MM.1S (cell line): Measurements from ENCODE around the gene UBE2E2.

Experiments
- DNase-seq: peaks from one replicate; pipeline ENCODE4 v3.0.0-alpha.2; 2015
- H2AFZ ChIP-seq: fragments of 300-600 bp; sonication (generic); 2 replicates; pipeline ENCODE4 v1.6.0; 2016; ENCODE audit warnings: antibody characterized with exemption, low read length
- H3F3A ChIP-seq: fragments of 300-600 bp; sonication (generic); 2 replicates; pipeline ENCODE4 v1.6.1; 2016; ENCODE audit warnings: mild to moderate bottlenecking, antibody characterized with exemption, low read length, moderate library complexity, mixed read lengths; ENCODE audit not compliant: insufficient read depth
- H3K27ac ChIP-seq: fragments of 300-600 bp; sonication (generic); 2 replicates; pipeline ENCODE4 v1.5.1; 2016; ENCODE audit warnings: mild to moderate bottlenecking, low read length
- H3K27me3 ChIP-seq: fragments of 300-600 bp; sonication (generic); replicated peaks from 2 replicates; pipeline ENCODE4 v1.6.0; 2016; ENCODE audit warnings: low read length; ENCODE audit not compliant: insufficient read depth
- H3K36me3 ChIP-seq: fragments of 300-600 bp; sonication (generic); replicated peaks from 2 replicates; pipeline ENCODE4 v1.6.1; 2016; ENCODE audit warnings: mild to moderate bottlenecking, low read length, mixed read lengths; ENCODE audit not compliant: insufficient read depth
- H3K4me1 ChIP-seq: fragments of 300-600 bp; sonication (generic); 2 replicates; pipeline ENCODE4 v1.6.1; 2016; ENCODE audit warnings: low read length, mixed read lengths
- H3K4me2 ChIP-seq: fragments of 300-600 bp; sonication (generic); 2 replicates; pipeline ENCODE4 v1.6.0; 2016; ENCODE audit warnings: low read depth, low read length
- H3K4me3 ChIP-seq: fragments of 300-600 bp; sonication (generic); 2 replicates; pipeline ENCODE4 v1.5.1; 2016; ENCODE audit warnings: low read length, mixed read lengths
- H3K79me2 ChIP-seq: fragments of 300-600 bp; sonication (generic); 2 replicates; pipeline ENCODE4 v1.6.1; 2016; ENCODE audit warnings: mixed run types, low read length, mixed read lengths
- H3K9ac ChIP-seq: fragments of 300-600 bp; sonication (generic); 2 replicates; pipeline ENCODE4 v1.6.1; 2016; ENCODE audit warnings: low read length, mixed read lengths
- H3K9me2 ChIP-seq: fragments of 300-600 bp; sonication (generic); replicated peaks from 2 replicates; pipeline ENCODE4 v1.6.1; 2016; ENCODE audit warnings: mild to moderate bottlenecking, low read length, mixed read lengths; ENCODE audit not compliant: insufficient read depth
- H3K9me3 ChIP-seq: fragments of 300-600 bp; sonication (generic); replicated peaks from 2 replicates; pipeline ENCODE4 v1.6.1; 2016; ENCODE audit warnings: mild to moderate bottlenecking, low read length, mixed read lengths; ENCODE audit not compliant: insufficient read depth
- H4K20me1 ChIP-seq: fragments of 300-600 bp; sonication (generic); 2 replicates; pipeline ENCODE4 v1.6.1; 2016; ENCODE audit warnings: mild to moderate bottlenecking, low read length, moderate library complexity, mixed read lengths; ENCODE audit not compliant: insufficient read depth
- EZH2 ChIP-seq: fragments of 300-600 bp; sonication (generic); optimal IDR thresholded peaks from 2 replicates; pipeline ENCODE3; 2017; ENCODE audit warnings: low read depth, mild to moderate bottlenecking, antibody characterized with exemption, low read length, mixed read lengths
- EZH2phosphoT487 ChIP-seq: fragments of 300-600 bp; sonication (generic); IDR thresholded peaks from 2 replicates; pipeline ENCODE4 v1.6.1; 2018; ENCODE audit warnings: antibody characterized with exemption, low read length
- TF ChIP-seq, protein P1 (sequence below): fragments of 300-600 bp; sonication (generic); IDR thresholded peaks from 2 replicates; pipeline ENCODE4 v1.5.1; 2016; ENCODE audit warnings: antibody characterized with exemption, low read length, mixed read lengths

UBE2E2 gene

DNA sequence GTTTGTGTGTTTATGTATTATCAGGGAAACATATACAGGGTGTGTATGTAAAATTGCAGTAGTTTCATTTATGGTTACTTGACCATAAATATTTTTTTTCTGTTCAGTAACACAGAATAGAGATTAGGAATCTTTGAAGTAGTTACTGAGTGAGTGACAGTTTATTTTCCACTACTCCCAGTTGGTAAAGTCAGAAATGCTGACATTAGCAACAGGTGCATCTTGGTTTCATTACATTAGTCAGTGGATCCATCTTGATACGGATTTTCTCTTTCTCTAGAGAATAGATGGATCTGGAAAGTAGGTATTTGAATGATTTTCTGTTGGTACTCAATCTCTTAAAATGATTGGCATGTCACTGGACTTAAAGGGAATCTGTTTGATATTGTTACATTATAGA, 6.0 kb downstream of the UBE2E2 start:
- peak; percentile 52 for DNase-seq
- Histone ChIP-seq H3K9me3 (no peaks in the 10 kb centered on the region), H4K20me1 (no peaks in the 10 kb centered on the region), H3K79me2 (peaks cover 92% of the 10 kb centered on the region), H3K27me3 (no peaks in the 10 kb centered on the region), H3K36me3 (no peaks in the 10 kb centered on the region), H3K4me3 (no peak overlapping the region), H3K9me2 (no peaks in the 10 kb centered on the region), H3K4me2 (peak overlapping the region; percentile 6; the same call in 1 of the 2 replicates), H3K9ac (no peak overlapping the region), H3K4me1 (peaks cover 24% of the 10 kb centered on the region), H2AFZ (no peak overlapping the region), H3K27ac (peak overlapping the region; percentile 19; the same call in 1 of the 2 replicates), H3F3A (no peaks in the 10 kb centered on the region)
- TF ChIP-seq, protein P1, sequence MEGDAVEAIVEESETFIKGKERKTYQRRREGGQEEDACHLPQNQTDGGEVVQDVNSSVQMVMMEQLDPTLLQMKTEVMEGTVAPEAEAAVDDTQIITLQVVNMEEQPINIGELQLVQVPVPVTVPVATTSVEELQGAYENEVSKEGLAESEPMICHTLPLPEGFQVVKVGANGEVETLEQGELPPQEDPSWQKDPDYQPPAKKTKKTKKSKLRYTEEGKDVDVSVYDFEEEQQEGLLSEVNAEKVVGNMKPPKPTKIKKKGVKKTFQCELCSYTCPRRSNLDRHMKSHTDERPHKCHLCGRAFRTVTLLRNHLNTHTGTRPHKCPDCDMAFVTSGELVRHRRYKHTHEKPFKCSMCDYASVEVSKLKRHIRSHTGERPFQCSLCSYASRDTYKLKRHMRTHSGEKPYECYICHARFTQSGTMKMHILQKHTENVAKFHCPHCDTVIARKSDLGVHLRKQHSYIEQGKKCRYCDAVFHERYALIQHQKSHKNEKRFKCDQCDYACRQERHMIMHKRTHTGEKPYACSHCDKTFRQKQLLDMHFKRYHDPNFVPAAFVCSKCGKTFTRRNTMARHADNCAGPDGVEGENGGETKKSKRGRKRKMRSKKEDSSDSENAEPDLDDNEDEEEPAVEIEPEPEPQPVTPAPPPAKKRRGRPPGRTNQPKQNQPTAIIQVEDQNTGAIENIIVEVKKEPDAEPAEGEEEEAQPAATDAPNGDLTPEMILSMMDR = no peak
- TF ChIP-seq EZH2phosphoT487 = no peak
- TF ChIP-seq EZH2 = no peak

DNA sequence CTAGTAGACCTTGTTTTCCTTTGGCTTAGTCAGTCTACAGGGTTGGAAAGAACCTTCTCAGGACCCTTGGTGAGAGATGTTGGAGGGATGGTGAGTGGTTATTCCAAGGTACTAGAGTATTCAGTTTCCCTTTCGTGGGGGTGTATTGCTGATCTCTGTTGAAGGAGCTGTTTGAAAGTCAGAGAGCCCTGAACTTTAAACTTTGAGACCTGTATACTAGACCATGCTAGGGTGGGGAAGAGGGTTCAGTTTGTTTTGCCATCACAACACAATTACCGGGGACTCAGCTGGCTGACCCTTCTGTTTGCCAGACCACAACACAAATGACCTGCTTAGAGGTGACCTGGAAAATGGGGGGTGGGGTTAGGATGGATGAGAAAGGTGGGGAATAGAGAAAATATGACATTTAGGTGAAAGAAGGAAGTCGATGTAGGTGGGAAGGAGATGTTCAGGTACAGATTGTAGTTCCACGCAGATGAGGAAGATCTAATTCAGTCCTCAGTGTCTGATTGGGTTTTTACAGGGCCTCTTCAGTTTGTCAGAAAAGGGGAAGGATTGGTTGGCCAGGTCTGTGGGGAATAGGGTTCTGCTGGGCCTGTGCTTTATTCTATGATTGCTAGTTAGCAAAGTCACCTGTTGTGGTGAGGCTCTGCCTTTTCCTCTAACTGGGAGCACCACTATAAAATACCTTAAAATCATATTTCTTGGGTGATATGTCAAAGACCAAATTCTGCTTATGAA, 6.8 kb downstream of the UBE2E2 start:
- Histone ChIP-seq H3K4me2 (no peak overlapping the region), H3K4me1 (peaks cover 18% of the 10 kb centered on the region)

DNA sequence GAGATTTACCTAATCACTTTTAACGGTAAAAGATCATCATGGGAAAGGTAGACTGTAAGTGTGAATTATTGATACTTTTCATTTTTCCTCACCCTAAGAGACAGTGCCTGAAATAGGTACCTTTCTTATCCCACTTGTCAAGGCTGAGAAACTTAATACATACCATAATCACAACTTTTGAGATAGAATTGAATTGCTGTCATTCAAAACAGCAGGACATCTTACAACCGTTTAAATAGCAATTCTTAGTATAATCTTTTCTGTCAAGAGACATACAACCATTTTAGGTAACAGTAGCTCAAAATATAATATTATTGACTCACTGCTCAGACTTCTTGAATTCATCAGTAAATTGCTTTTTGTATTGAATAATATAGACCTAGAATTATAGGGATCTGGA, 10.7 kb downstream of the UBE2E2 start:
- H3K9me3 ChIP-seq = no peaks in the 10 kb centered on the region
- TF ChIP-seq, protein P1 = no peak
- TF ChIP-seq EZH2phosphoT487 (no peak), EZH2 (no peak)
- H3K36me3 ChIP-seq = no peaks in the 10 kb centered on the region
- H3K4me1 ChIP-seq = peaks cover 18% of the 10 kb centered on the region
- DNase-seq = no peak
- H3K4me3 ChIP-seq = no peak overlapping the region
- no peak overlapping the region for H3K9ac ChIP-seq
- H3K27ac ChIP-seq = no peak overlapping the region
- no peaks in the 10 kb centered on the region for H4K20me1 ChIP-seq
- H3F3A ChIP-seq = peaks cover 4% of the 10 kb centered on the region
- no peak overlapping the region for H3K4me2 ChIP-seq
- no peak overlapping the region for H2AFZ ChIP-seq
- peaks cover 81% of the 10 kb centered on the region for H3K79me2 ChIP-seq
- no peaks in the 10 kb centered on the region for H3K27me3 ChIP-seq
- H3K9me2 ChIP-seq = no peaks in the 10 kb centered on the region

More for the DNA sequence above, 6.8 kb downstream of the UBE2E2 start:
- Histone ChIP-seq H2AFZ (no peak overlapping the region), H3K79me2 (peaks cover 87% of the 10 kb centered on the region), H4K20me1 (no peaks in the 10 kb centered on the region), H3F3A (no peaks in the 10 kb centered on the region), H3K36me3 (no peaks in the 10 kb centered on the region), H3K9me2 (no peaks in the 10 kb centered on the region), H3K9me3 (no peaks in the 10 kb centered on the region), H3K9ac (no peak overlapping the region), H3K27me3 (no peaks in the 10 kb centered on the region), H3K4me3 (no peak overlapping the region), H3K27ac (no peak overlapping the region)
- TF ChIP-seq EZH2 (no peak), EZH2phosphoT487 (no peak)
- TF ChIP-seq, protein P1 = no peak
- no peak for DNase-seq
